NCI-H526 (cell line): ENCODE data around the gene ECPAS.
"Not testable (repeated sequence)": the region's sequence is repeated elsewhere in the genome, so short reads cannot be mapped to it uniquely, and the experiment has no call there.

ENCODE experiments used
- DNase-seq, 2 experiments: peaks; one replicate each; lab custom pipeline; 2025; lab: John Stamatoyannopoulos, UW

Gene ECPAS

DNA sequence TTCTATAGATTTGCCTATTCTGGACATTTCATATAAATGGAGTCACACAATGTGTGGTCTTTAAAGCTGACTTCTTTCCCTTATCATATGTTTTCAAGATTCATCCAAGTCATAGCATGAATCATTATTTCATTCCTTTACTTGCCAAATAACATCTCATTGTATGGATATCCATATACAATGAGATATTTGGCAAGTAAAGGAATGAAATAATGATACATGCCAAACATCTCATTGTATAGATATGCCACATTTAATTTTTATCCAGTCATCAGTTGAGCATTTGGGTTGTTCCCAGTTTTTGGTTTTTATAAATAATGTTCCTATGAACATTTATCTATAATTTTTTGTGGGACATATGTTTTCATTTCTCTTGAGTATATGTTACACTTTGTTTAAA lies 133.6 kb downstream of the ECPAS start:
- DNase-seq = no peak

DNA sequence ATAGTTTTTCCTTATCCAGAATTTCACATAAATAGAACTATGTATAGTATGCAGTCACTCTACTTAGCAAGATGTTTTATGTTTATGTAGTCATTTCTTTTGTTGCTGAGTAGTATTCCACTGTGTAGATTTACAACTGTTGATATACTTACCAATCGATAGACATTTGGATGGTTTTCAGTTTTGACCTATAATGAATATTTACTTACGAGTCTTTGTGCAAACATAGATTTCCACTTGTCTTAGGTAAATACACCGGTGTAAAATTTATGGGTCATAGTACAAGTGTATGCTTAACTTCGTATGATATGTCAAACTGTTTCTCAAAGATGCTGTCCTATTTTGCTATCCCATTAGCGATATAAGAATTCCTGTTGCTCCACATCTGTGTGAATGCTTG lies 134.4 kb downstream of the ECPAS start:
- DNase-seq = no peak

DNA sequence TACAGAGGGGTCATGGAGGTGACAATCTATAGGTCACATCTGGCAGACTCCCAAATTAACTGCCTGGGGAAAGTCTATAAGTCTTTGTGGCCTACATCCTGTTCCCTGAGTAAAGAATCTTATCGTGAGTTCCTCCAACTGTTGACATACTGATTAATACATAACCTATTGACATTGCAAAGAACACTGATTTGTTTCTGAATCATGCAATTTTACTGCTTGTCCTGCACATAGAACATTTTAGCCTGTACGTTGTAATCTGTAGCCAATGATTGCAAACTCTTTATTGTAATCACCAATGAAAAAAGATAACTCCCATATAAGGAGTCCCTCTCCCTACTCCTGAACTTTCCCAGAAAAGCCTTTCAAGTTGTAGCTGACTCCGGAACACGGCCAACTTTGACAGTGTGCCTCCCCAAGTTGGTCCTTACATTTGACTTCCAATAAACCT lies 135.3 kb downstream of the ECPAS start:
- DNase-seq = no peak

DNA sequence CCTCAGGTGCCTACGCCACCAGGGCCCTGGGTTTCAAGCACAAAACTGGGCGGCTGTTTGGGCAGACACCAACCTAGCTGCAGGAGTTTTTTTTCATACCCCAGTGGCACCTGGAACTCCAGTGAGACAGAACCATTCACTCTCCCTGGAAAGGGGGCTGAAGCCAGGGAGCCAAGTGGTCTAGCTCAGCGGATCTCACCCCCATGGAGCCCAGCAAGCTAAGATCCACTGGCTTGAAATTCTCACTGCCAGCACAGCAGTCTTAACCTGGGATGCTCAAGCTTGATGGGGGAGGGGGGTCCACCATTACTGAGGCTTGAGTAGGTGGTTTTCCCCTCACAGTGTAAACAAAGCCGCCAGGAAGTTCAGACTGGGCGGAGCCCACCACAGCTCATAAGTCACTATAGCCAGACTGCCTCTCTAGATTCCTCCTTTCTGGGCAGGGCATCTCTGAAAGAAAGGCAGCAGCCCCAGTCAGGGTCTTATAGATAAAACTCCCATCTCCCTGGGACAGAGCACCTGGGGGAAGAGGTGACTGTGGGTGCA lies 149.8 kb downstream of the ECPAS start:
- not testable (repeated sequence) for DNase-seq

DNA sequence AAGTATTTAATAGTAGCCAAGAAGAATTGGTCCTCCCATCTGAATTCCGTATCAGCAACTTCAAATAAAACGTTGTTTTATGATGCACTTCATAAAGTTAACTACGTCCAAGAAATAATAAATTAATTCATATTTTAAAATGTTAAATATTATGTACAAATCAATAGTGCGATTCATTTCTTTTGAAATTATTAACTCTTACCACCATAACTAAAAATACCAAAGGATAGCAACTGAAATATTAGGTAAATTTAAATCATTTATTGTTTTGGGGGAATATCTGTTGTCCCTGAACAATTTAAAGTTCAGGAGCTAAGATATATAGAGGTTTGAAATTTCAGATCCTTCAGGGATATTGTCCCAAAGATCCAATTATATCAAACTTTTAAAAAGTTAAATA lies 154.1 kb downstream of the ECPAS start, which contains the start of gene OR2K2:
OR2K2 (minus strand) TSS at position 101 of the 400 bp plus-strand sequence. CDS start 1,791 bp downstream, outside the sequence.
- no peak for DNase-seq

DNA sequence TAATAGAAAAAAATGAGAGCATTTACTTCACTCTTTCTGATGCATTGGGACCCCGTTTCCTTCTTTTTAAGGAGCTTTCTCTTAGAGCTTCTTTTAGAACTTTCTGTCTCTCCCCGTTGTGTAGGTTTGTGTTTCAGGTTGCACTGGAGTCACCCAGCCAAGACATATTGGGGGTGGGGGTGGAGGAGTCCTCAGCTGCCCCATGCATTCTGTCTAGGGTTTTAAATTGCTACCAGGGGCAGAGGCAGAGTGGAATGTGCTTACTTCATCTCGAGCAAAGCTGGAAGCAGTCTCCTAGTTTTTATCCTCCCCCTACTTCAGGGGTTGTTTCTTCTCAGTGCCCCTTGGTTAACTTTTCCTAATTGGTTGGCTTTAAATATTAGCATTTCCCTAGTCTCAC lies 163.6 kb downstream of the ECPAS start:
- DNase-seq = no peak

DNA sequence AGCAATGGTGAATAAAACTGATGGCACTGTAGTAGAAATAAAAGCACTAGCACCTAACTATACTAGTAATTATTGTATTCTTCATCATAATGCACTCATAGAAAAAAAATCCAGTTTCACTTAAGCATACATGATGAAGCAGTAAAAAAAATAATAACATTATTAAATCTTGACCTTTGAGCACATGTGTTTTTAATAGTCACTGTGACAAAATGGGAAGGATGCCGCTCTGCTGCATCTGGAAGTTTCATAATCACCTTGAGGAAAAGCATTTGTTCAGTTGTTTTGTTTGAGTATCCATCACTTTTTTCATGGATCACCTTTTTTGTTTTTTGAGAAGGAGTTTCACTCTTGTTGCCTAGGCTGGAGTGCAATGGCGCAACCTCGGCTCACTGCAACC lies 167.4 kb downstream of the ECPAS start:
- no peak for DNase-seq
